Right ventricle myocardium superior (tissue), 1 donor: ENCODE results near the gene ATG5. TPM values are rescaled to one million over a fixed set of nuclear protein-coding genes. Genes with fewer than 3 reads are reported as not detected.

Source experiments
- ATAC-seq: fragments of 200-7000 bp; cut with Tn5 transposase; one replicate; pipeline ENCODE4 v1.9.1; 2020; ENCODE audit warnings: mild to moderate bottlenecking; ENCODE audit not compliant: poor library complexity
- DNase-seq: peaks from one replicate; pipeline ENCODE4 v3.0.0-alpha.2; 2020
- intact Hi-C: fragments of 100-400 bp; cut with DNase I; formaldehyde crosslinking; loops from one replicate; pipeline ENCODE4 v1.11.2; 2022
- total RNA-seq: library from RNA; stranded (reverse); fragmentation: NEBNext Ultra II Directional; extraction: Animal tissue kit (Norgen Biotek cat#: 25700); gene quantifications from one replicate; pipeline ENCODE4 v1.2.1, GENCODE V29; 2021
- donor health status: DM: no; HTN: yes; CAD: no; lungs with severe emphysema.

The ATG5 gene
- total RNA-seq, 1 donor from 2014 or later, result 14.8 TPM

DNA sequence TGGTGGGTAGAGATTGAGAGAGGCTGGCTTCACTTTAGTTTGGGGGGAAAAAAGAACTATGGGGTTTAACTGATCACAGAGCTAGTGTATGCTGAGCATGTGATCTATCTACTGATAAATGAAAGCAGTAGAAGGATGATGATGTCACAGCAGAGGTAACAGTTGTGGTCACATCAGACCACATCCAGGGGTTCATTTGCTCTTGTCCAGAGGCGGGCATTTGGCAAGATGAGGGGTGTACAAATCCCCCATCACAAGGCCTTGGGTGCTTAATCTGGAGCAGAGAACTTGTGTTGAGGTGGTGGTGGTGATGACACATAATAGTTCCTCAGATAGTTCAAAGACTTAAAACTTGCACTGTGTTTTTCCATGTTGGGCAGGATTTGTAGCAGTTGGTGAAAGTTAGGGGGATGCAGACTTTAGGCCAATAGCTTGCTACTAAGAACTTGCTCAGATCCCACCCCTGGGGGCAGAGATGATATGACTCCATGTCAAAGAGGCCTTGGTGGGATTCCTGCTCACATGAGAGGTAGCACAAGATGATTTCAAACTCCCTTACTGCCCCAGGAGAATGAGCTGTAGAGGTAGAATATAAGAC is 176.0 kb downstream of the ATG5 start:
- ATAC-seq (no peak), DNase-seq (no peak)
- intact Hi-C loops, result no loop called here

DNA sequence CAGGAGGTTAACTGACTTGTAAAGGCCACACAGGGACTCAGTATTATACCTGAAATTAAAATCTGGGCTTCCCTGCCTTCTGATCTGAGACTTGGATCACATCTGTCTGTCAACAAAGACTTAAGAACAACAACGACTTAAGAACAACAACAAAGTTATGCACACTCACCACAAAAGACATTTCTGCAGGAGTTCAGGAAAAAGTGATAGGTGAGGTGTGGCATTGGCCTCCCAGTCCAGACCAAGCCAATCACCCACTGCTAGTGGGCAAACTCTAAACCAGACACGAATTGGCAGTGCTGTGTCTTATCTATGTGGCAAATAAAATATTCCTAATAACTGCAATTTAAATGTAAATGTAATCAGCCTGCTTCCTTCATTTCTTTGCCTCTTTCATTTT is 178.1 kb downstream of the ATG5 start:
- ATAC-seq (no peak), DNase-seq (no peak)
- intact Hi-C loops, result no loop called here

DNA sequence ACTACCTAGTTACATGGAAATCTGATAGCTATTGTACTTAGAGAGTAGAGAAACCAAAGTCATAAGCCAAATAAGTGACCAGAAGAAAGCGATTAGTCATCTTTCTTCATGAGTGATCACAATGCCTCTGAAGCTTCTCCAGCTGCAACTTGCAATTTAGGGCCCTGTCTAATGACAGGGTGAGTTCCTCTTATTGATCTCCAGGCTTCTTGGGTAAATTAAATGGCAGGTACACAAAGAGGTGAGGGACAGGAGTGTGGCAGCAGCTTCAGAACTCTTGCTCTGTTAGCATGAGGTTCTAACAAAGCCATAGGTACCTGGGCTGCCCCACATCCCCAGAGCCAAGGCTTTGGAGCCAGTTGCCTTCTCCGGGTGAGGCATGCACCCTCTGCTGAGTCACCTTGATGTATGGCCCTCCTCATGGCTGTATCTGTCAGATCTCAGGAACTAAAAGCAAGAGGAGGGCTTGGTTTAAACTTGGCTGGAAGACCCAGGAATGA is 178.7 kb downstream of the ATG5 start:
- no peak for ATAC-seq
- DNase-seq, result no peak
- intact Hi-C loops, result no loop called here

DNA sequence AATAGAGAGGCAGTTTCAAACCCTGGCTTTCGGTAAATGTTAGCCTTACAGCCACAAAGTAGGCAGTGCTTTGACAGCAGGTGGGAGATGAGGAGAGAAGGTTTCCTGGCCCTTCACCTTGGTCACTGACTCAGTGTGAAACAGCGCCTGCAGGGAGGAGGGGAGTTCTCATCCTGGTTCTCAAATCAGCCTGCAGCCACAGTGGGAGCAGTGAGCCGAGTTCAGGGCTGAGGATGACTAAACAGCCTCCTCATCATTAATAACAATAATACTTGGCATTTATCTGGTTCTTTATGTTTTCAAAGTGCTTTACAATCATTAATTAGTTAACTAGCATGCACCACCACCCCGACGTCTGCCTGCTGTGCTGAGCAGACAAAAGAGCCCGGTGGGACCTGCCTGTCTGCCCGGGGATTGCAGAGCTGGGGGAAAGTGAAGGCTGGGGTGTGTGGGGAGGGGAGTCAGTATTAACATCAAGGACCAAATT is 179.8 kb downstream of the ATG5 start:
- ATAC-seq (no peak), DNase-seq (no peak)
- intact Hi-C loops, result no loop called here

DNA sequence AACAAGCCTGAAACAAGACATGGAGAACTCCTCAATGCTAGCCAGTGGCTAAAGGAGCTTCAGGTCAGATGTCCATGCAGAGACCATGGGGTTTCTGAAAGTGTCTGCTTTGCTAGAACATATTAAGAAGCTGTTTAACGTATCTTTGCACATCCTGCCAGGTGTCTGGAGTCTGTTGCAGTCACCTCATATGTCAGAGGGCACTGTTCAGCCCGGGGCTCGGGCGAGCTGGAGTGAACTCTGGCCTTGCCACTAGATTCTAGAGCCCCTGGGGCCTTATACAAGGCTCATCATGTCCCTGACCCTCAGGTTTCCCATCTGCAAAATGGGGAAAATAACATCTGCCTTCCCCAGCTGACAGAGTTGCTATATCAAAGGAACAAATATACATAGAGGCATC is 180.4 kb downstream of the ATG5 start:
- no peak for DNase-seq
- intact Hi-C loops, result no loop called here
- ATAC-seq, result no peak

DNA sequence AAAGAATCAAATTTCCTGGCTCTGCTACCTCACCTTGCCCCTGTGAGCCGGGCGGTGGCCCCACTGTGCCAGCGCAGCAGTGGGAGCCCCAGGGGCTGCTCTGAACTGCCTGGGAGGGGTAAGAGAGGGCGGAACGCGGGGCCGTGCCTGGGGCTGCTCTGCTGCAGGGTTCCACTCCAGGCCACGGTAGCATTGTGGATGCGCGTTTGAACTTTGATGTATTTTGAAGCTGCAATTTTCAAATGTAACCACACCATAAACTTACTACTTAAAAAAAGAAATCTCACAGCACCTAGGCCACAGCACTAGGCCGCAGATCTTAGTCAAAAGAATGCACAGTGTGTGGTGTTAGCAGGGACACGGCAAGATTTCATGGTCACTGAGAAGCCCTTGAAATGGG is 181.9 kb downstream of the ATG5 start:
- intact Hi-C loops, result no loop called here
- no peak for ATAC-seq
- DNase-seq, result no peak

DNA sequence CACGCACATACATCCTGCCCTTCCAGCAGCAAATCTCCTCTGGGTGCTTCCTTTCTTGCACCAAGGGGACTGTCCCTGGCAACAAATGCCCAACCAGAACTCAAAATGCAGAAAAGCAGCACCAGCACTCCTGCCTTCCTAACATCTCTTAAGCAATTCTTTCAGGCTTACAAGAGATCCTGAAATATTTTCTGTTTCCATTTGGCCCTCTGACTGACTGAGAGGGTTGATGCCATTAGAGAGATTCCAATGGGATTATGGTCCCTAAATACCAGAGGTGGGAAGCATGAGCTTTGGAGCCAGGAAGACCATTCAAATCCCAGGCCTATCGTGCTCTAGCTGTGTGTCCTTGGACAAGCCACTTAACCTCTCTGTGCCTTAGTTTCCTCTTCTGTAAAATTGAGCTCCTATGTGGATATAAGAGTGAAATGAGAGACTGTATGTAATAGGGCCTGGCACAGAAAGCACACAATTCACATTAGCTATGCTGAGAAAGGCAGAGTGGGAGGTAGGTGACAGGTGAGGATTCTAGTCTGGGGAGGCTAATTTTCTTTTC is 182.6 kb downstream of the ATG5 start:
- DNase-seq (no peak), ATAC-seq (no peak)
- intact Hi-C loops, result no loop called here

DNA sequence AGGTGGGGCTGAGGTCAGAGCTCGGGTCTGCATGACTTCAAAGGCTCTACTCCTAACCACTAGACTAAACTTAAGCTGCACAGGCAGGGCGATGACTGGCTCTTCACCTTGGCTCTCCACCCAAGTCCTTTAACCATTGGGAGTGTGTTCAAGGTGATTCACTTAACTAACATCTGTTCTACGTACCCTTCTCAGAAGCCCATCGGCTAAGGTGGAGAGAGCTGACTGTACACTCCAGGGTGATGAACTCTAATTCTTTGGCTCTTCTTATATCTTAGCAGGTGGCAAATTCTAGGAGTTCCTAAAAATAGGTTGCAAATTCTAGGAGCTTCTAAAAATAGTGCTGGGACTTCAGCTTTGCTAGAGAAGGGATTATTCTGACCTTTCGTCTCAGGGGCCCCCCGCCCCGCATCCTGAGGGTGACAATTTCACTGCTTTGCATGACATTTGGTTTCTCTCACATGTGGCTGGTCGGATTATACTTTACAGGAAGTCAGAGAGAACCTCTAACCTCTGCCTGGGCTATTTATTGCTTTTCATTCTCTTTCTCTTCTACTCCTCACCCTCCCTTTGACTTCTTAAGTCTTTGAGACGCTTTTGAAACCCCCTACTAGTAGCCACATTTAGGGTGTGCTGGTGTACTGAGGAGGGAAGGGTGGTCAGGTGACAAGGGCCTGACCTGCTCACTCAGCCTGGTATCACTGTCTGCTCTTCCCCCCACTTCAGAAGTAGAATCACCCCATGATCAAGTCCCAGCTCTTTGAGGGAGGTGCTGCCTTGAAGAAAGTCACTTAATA is 183.9 kb downstream of the ATG5 start:
- DNase-seq, result no peak
- intact Hi-C loops, result no loop called here
- ATAC-seq, result no peak

DNA sequence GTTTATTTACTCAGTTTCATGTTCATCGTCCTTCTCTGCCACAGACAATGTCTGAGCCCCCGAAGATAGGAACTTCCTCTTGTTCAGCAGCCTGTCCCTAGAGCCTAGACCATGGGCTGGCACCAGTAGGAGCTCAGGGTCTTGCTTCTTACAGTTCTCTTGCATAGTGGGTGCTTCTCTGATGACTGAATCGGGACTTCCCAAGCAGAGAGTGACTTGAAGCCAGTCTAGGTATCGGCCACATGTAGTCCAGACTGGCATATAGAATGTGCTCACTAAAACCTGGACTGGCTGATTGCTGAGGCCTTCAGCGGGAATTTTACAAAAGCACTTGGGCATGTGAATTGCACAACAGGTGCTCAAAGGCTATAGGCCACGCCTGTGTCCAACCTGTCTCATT is 187.4 kb downstream of the ATG5 start:
- DNase-seq (no peak), ATAC-seq (no peak)
- intact Hi-C loops, result no loop called here

DNA sequence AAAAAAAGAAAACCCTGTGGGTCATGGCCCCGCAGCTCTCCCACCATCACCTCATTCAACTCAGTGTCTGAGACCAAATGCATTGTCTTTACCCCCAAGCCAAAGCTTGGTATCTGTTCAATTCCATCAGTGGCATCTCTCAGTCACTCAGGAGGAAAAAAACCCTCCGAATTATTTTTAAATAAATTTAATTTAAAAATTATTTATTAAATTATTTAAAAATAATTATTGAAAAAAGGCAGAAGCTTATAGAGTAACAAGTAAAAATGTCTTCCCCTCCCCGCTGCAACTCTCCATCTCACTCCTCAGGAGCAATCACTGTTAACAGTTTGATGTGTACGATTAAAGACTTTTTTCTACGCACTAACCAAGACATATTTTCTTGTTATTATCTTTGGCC is 188.7 kb downstream of the ATG5 start:
- DNase-seq (no peak), ATAC-seq (no peak)
- intact Hi-C loops, result no loop called here

DNA sequence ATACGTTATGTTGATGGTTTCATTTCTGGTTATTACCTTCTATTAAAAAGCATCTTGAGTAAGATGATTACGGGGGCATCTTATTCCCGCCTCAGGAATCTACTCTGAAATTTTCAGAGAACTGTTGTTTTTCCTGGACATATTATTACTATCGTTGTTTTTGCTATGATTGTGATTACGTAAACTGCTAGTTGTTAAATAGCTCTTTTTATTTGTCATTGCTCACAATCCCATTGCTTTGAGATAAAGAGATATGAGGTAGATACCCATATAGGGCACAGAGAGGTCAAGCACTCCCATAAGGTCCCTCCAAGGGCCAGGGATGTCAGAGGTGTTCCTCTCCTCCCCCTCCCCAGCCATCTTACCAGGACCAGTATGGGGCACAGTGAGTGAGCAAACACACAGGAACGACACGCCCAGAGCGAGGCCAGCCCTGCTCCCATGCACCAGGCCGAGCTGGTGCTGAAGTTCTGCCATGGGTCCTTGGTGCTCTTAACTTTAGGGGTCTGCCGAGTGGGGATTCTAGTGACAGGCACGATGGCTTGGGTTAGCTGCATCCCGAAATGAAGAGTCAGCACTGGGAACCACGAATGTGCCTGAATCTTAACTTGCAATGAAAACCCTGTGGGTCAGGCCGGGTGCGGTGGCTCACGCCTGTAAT is 189.5 kb downstream of the ATG5 start:
- ATAC-seq (no peak), DNase-seq (no peak)
- intact Hi-C loops, result no loop called here

DNA sequence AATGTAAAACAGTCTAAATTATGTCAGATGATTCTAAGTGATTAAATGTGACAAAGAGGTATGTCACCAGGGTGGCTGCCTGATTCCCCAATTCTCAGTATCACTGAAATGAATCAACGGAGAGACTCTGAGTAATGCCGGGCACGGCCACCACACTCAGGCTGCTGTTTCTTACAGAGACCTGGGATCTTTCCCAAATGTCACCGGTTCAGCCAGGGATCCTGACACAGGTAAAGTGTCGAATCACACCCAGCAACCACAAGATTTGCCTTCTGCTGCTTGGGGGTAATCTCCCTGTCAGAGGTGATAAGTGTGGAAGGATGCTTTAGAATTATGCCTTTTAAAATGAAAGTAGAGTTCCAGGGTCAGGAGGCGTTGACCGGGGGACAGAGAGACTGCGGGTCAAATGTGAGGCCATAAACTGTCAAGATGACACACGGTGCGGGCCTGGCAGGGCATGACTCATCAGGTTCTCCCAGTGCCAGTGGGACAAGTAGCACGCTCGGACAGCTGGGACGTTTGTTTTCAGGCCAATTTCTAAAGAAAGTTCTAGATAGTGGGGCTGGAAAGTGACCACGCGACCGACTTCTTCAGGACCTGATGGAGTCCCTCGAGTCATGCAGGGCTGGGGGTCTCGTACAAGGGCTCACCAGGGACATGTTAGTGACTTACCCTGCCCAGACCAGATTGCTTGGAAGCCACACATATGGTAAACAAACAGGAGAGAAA is 190.5 kb downstream of the ATG5 start:
- intact Hi-C loops, result no loop called here
- ATAC-seq (no peak), DNase-seq (no peak)

Other genes with a start within 250 kb of the ATG5 start
- gene PRDM1, start 239.4 kb downstream of the ATG5 start, total RNA-seq, result 1.1 TPM
- gene CRYBG1, start 35.0 kb upstream of the ATG5 start, total RNA-seq, result 1.6 TPM